IMR-90 (cell line): ENCODE measurements around the gene METTL1. TPM values are rescaled to one million over a fixed set of nuclear protein-coding genes. Genes with fewer than 3 reads are reported as not detected.

Experiments used
- ATAC-seq: fragments of 200-7000 bp; cut with Tn5 transposase; 2 replicates; pipeline ENCODE4 v1.9.1; 2020; ENCODE audit warnings: low read depth, mild to moderate bottlenecking, moderate library complexity
- BruUV-seq: library from RNA; stranded (reverse); fragments of 400-500 nt; replicated peaks from 2 replicates; lab custom pipeline; 2021; lab: Mats Ljungman, UMichigan
- CTCF ChIA-PET: fragments of 300-600 bp; formaldehyde crosslinking; extraction: SDS; loops from one replicate; lab custom pipeline; 2021; ENCODE audit warnings: antibody characterized with exemption; lab: Yijun Ruan, JAX
- POLR2A ChIA-PET: fragments of 300-600 bp; sonication (Branson Sonifier 250); formaldehyde crosslinking; loops from one replicate; lab custom pipeline; 2022; ENCODE audit warnings: antibody characterized with exemption; ENCODE audit not compliant: unreplicated experiment; lab: Charles Lee
- DNase-seq: peaks from one replicate; pipeline ENCODE4 v3.0.0; 2013
- H2AFZ ChIP-seq: replicated peaks from 2 replicates; pipeline ENCODE3; 2013; ENCODE audit warnings: low read length, mild to moderate bottlenecking; ENCODE audit not compliant: poor library complexity
- H2AK5ac ChIP-seq: 2 replicates; pipeline ENCODE4 v1.6.1; 2013; ENCODE audit warnings: low read depth, low read length, inconsistent platforms
- H2AK9ac ChIP-seq: replicated peaks from 2 replicates; pipeline ENCODE3; 2013; ENCODE audit warnings: mild to moderate bottlenecking, low read depth, low read length, moderate library complexity; ENCODE audit not compliant: poor library complexity
- H2BK120ac ChIP-seq: 2 replicates; pipeline ENCODE4 v1.6.1; 2013; ENCODE audit warnings: low read depth, low read length, inconsistent platforms
- H2BK15ac ChIP-seq: 3 replicates; pipeline ENCODE4 v1.6.1; 2013; ENCODE audit warnings: low read depth, low read length, inconsistent platforms
- H2BK20ac ChIP-seq: 2 replicates; pipeline ENCODE4 v1.6.1; 2013; ENCODE audit warnings: low read depth, mild to moderate bottlenecking, inconsistent platforms, low read length, moderate library complexity
- H2BK5ac ChIP-seq: 2 replicates; pipeline ENCODE4 v1.6.1; 2013; ENCODE audit warnings: mild to moderate bottlenecking, low read depth, low read length, inconsistent platforms; ENCODE audit not compliant: poor library complexity, severe bottlenecking
- H3K14ac ChIP-seq: replicated peaks from 2 replicates; pipeline ENCODE4 v1.6.1; 2013; ENCODE audit warnings: low read depth, low read length, inconsistent platforms
- H3K18ac ChIP-seq: 2 replicates; pipeline ENCODE4 v1.6.1; 2013; ENCODE audit warnings: low read depth, low read length, control low read depth
- H3K23ac ChIP-seq: 2 replicates; pipeline ENCODE4 v1.6.1; 2013; ENCODE audit warnings: low read depth, low read length, inconsistent platforms
- H3K27ac ChIP-seq: 2 replicates; pipeline ENCODE4 v1.5.1; 2013; ENCODE audit warnings: mild to moderate bottlenecking, control low read depth, low read length; ENCODE audit not compliant: insufficient read depth
- H3K27me3 ChIP-seq: 2 replicates; pipeline ENCODE4 v1.6.1; 2013; ENCODE audit warnings: low read length; ENCODE audit not compliant: control insufficient read depth, insufficient read depth
- H3K36me3 ChIP-seq: 2 replicates; pipeline ENCODE4 v1.6.1; 2013; ENCODE audit warnings: low read length, mixed read lengths; ENCODE audit not compliant: control insufficient read depth, insufficient read depth
- H3K4ac ChIP-seq: 2 replicates; pipeline ENCODE4 v1.6.1; 2013; ENCODE audit warnings: low read depth, low read length, inconsistent platforms
- H3K4me1 ChIP-seq: 2 replicates; pipeline ENCODE4 v1.6.1; 2013; ENCODE audit warnings: low read length, mixed read lengths; ENCODE audit not compliant: control insufficient read depth, insufficient read depth
- H3K4me2 ChIP-seq: 2 replicates; pipeline ENCODE4 v1.6.1; 2013; ENCODE audit warnings: low read depth, mild to moderate bottlenecking, control low read depth, low read length, moderate library complexity
- H3K4me3 ChIP-seq: 2 replicates; pipeline ENCODE4 v1.5.1; 2013; ENCODE audit warnings: low read depth, mild to moderate bottlenecking, control low read depth, low read length, moderate library complexity; ENCODE audit not compliant: insufficient read depth
- H3K56ac ChIP-seq: 2 replicates; pipeline ENCODE4 v1.6.1; 2013; ENCODE audit warnings: low read length, inconsistent platforms; ENCODE audit not compliant: insufficient read depth; ENCODE audit errors: extremely low read depth
- H3K79me1 ChIP-seq, 2 experiments: 2 replicates each; pipeline ENCODE4 v1.6.1; 2013; ENCODE audit warnings: low read length in 2 of 2, inconsistent platforms in 1 of 2, low read depth in 1 of 2
- H3K9ac ChIP-seq: 2 replicates; pipeline ENCODE4 v1.6.1; 2013; ENCODE audit warnings: low read depth, low read length, control low read depth
- H3K9me1 ChIP-seq: 2 replicates; pipeline ENCODE4 v1.6.1; 2013; ENCODE audit warnings: low read length, inconsistent platforms; ENCODE audit not compliant: insufficient read depth
- H3K9me3 ChIP-seq: 2 replicates; pipeline ENCODE4 v1.6.1; 2013; ENCODE audit warnings: low read length; ENCODE audit not compliant: control insufficient read depth, insufficient read depth
- H4K20me1 ChIP-seq: 2 replicates; pipeline ENCODE4 v1.6.1; 2013; ENCODE audit warnings: low read length, inconsistent platforms; ENCODE audit not compliant: insufficient read depth
- H4K5ac ChIP-seq: 2 replicates; pipeline ENCODE4 v1.6.1; 2013; ENCODE audit warnings: mild to moderate bottlenecking, low read depth, low read length, control low read depth
- H4K8ac ChIP-seq, 2 experiments: 2 replicates each; pipeline ENCODE4 v1.6.1; 2013; ENCODE audit warnings: low read depth in 2 of 2, low read length in 2 of 2, control low read depth in 1 of 2, inconsistent platforms in 1 of 2
- H4K91ac ChIP-seq: 2 replicates; pipeline ENCODE4 v1.6.1; 2013; ENCODE audit warnings: low read depth, low read length, inconsistent platforms; ENCODE audit not compliant: insufficient read depth
- BHLHE40 ChIP-seq: fragments of 150-350 bp; IDR thresholded peaks from 2 replicates; pipeline ENCODE4 v1.6.1; 2016; ENCODE audit warnings: mild to moderate bottlenecking, low read depth, low read length
- ELK1 ChIP-seq: fragments of 150-350 bp; IDR thresholded peaks from 2 replicates; pipeline ENCODE4 v1.6.1; 2016; ENCODE audit warnings: low read depth, mild to moderate bottlenecking, low read length, moderate library complexity, borderline replicate concordance
- FOS ChIP-seq: fragments of 150-350 bp; IDR thresholded peaks from 2 replicates; pipeline ENCODE4 v1.6.1; 2016; ENCODE audit warnings: low read depth, low read length
- MXI1 ChIP-seq: IDR thresholded peaks from 2 replicates; pipeline ENCODE4 v1.6.1; 2012; ENCODE audit warnings: low read depth, mild to moderate bottlenecking, low read length, moderate library complexity, borderline replicate concordance
- RCOR1 ChIP-seq: IDR thresholded peaks from 2 replicates; pipeline ENCODE4 v1.6.1; 2012; ENCODE audit warnings: mild to moderate bottlenecking, low read length, improper control_type of control experiment; ENCODE audit not compliant: insufficient replicate concordance
- WGBS, 2 experiments: methylation state at CpG; one replicate each; pipeline versions ENCODE4 v1.1.5 to v1.1.7; 2013; ENCODE audit warnings: missing lambda C conversion rate in 2 of 2; ENCODE audit not compliant: insufficient read length in 1 of 2; ENCODE audit errors: extremely low coverage in 2 of 2; 5-methylcytosine and 5-hydroxymethylcytosine counted together
- dilution Hi-C: fragments of 300-500 bp; cut with HindIII; formaldehyde crosslinking; loops from one replicate; pipeline ENCODE4 v1.14.3; 2018; ENCODE audit warnings: low sequenced_read_pairs; ENCODE audit not compliant: unreplicated experiment
- in situ Hi-C: fragments of 300-500 bp; cut with MboI; formaldehyde crosslinking; loops from 3 replicates; pipeline ENCODE4 v1.14.3; 2019; ENCODE audit warnings: low sequenced_read_pairs, inconsistent platforms, mixed read lengths
- intact Hi-C: fragments of 100-400 bp; cut with micrococcal nuclease; formaldehyde crosslinking; loops from 2 replicates; pipeline ENCODE4 v1.10.0; 2022
- polyA plus RNA-seq, 3 experiments: library from polyadenylated mRNA; depleted of rRNA; stranded (reverse); fragments of >200 nt; gene quantifications; 2 replicates each; pipeline ENCODE4 v1.2.3, GENCODE V29; 2012; ENCODE audit warnings: low replicate concordance in 1 of 3
- total RNA-seq: library from RNA; depleted of rRNA; stranded (reverse); fragments of >200 nt; gene quantifications from 2 replicates; pipeline ENCODE4 v1.2.3, GENCODE V29; 2012

The METTL1 gene
- total and polyA plus RNA-seq, 2 of the 4 experiments (the other 2 are of a cell fraction) = 12.4 to 27.5 TPM

DNA sequence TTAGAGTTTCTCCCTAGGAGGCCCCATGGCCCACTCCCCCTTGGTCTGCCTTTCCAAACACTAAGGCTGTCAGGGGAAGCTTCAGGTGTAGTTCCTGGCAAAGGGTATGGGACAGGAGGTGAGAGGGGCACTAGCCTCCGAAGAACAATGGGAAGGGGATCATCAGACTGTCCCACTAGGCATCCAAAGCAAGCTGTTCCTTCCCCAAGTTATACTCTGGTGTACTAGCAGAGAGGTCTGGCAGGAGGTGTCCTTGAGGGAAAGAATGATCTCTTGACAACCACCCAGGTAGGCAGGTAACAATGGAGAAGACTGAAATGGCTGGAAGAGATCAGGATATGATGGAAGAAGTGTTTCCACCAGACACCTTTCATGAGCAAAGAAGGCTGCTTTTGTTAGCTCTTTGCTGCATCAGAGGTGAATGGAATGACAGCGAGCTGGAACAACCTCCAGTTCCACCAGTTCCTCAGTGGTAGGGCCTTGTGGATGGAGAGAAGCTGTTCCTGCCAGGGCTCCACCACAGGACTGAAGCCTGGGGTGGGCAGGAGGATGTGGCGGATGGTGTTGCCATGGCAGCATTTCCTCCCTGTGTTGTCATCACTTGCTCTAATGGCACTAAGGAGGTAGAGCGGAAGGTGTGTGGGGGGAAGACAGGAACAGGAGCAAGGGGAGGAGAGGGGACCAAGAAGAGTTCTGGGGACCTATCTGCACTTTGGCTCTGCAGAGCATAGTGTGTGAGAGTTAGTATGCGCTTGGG lies 31.1 kb downstream of the METTL1 start:
- no peak overlapping the region for H3K27ac ChIP-seq
- H3K56ac ChIP-seq = no peak overlapping the region
- H3K4ac ChIP-seq = no peak overlapping the region
- H3K4me1 ChIP-seq = peaks cover 6% of the 10 kb centered on the region
- no peak overlapping the region for H2BK20ac ChIP-seq
- H3K9me3 ChIP-seq = peaks cover 2% of the 10 kb centered on the region; the same call in 1 of the 2 replicates
- no peak overlapping the region for H3K23ac ChIP-seq
- no peak overlapping the region for H3K9ac ChIP-seq
- peak overlapping the region; percentile 10 for H2AK9ac ChIP-seq
- no peak overlapping the region for H2AK5ac ChIP-seq
- in situ Hi-C loops = no loop called here
- POLR2A ChIA-PET = no interaction called here
- no peak overlapping the region for H3K14ac ChIP-seq
- no TSS peak for BruUV-seq
- DNase-seq (no peak), ATAC-seq (no peak)
- no peak for TF ChIP-seq FOS
- no peak for TF ChIP-seq ELK1
- no peak for TF ChIP-seq BHLHE40
- TF ChIP-seq MXI1 = no peak
- TF ChIP-seq RCOR1 = no peak
- intact Hi-C loops = no loop called here
- no peak overlapping the region for H4K8ac ChIP-seq
- no peak overlapping the region for H2BK15ac ChIP-seq
- no peak overlapping the region for H3K18ac ChIP-seq
- no peak overlapping the region for H4K91ac ChIP-seq
- H3K4me3 ChIP-seq = no peak overlapping the region
- peaks cover 5% of the 10 kb centered on the region for H3K9me1 ChIP-seq
- no peak overlapping the region for H3K4me2 ChIP-seq
- peaks cover 60% of the 10 kb centered on the region for H3K27me3 ChIP-seq
- H2AFZ ChIP-seq = no peak overlapping the region
- no peak overlapping the region for H4K5ac ChIP-seq
- WGBS, 2 experiments = no CpG with 5 or more reads among the region's 5 CpGs
- no peak overlapping the region for H2BK120ac ChIP-seq
- no peaks in the 10 kb centered on the region for H3K36me3 ChIP-seq
- peaks cover 6 to 13% of the 10 kb centered on the region in 2 experiments; a peak in 3 of 4 replicates for H3K79me1 ChIP-seq
- 0 out of 2 replicates have a peak, but pooled peaks cover 3% of the 10 kb centered on the region for H4K20me1 ChIP-seq
- H2BK5ac ChIP-seq = no peak overlapping the region
- dilution Hi-C loops = no loop called here
- CTCF ChIA-PET = no interaction called here
